Panc1 (cell line): ENCODE data around the gene SPPL2C. TPM values are rescaled to one million over a fixed set of nuclear protein-coding genes. Genes with fewer than 3 reads are reported as not detected.

ENCODE experiments used
- ATAC-seq: fragments of 200-7000 bp; cut with Tn5 transposase; 2 replicates; pipeline ENCODE4 v1.9.1; 2020; ENCODE audit warnings: mild to moderate bottlenecking, moderate library complexity
- BruUV-seq: library from RNA; stranded (reverse); fragments of 400-500 nt; replicated peaks from 2 replicates; lab custom pipeline; 2021; lab: Mats Ljungman, UMichigan
- CTCF ChIA-PET: fragments of 300-600 bp; sonication (Branson Sonifier 250); formaldehyde crosslinking; loops from one replicate; lab custom pipeline; 2022; ENCODE audit warnings: antibody characterized with exemption; lab: Charles Lee
- POLR2A ChIA-PET: fragments of 300-600 bp; sonication (Branson Sonifier 250); formaldehyde crosslinking; loops from one replicate; lab custom pipeline; 2022; ENCODE audit warnings: antibody characterized with exemption; lab: Charles Lee
- DNase-seq: peaks from one replicate; pipeline ENCODE4 v3.0.0-alpha.2; 2010; ENCODE audit warnings: low read depth, low spot score
- H3K27ac ChIP-seq: 2 replicates; pipeline ENCODE4 v1.5.1; 2011; ENCODE audit warnings: mild to moderate bottlenecking, low read length, inconsistent platforms
- H3K27me3 ChIP-seq: fragments of 200-500 bp; sonication (Bioruptor generic); 2 replicates; pipeline ENCODE4 v1.6.0; 2014; ENCODE audit warnings: low read length, inconsistent platforms; ENCODE audit not compliant: control insufficient read depth, insufficient read depth
- H3K36me3 ChIP-seq: fragments of 200-500 bp; sonication (Bioruptor generic); 2 replicates; pipeline ENCODE4 v1.5.1; 2014; ENCODE audit warnings: inconsistent platforms, mild to moderate bottlenecking, low read length, moderate library complexity; ENCODE audit not compliant: control insufficient read depth, insufficient read depth
- H3K4me1 ChIP-seq: 2 replicates; pipeline ENCODE4 v1.5.1; 2011; ENCODE audit warnings: inconsistent platforms, mild to moderate bottlenecking, low read length, moderate library complexity; ENCODE audit not compliant: control insufficient read depth, insufficient read depth
- H3K4me3 ChIP-seq, 2 experiments: 2 replicates each; pipeline ENCODE4 v1.5.1; 2011 to 2012; ENCODE audit warnings: low read depth in 2 of 2, low read length in 2 of 2, mild to moderate bottlenecking in 2 of 2, inconsistent platforms in 1 of 2, moderate library complexity in 1 of 2
- H3K9me3 ChIP-seq: fragments of 200-500 bp; sonication (Bioruptor generic); 2 replicates; pipeline ENCODE4 v1.5.1; 2014; ENCODE audit warnings: low read depth, mild to moderate bottlenecking, inconsistent platforms, low read length, moderate library complexity; ENCODE audit not compliant: control insufficient read depth, insufficient read depth
- CTCF ChIP-seq: fragments of 450-650 bp; IDR thresholded peaks from 2 replicates; pipeline ENCODE4 v1.5.1; 2017; ENCODE audit warnings: mild to moderate bottlenecking
- POLR2AphosphoS5 ChIP-seq: IDR thresholded peaks from 2 replicates; pipeline ENCODE4 v1.6.1; 2012; ENCODE audit warnings: mild to moderate bottlenecking, low read depth, low read length, moderate library complexity
- SIN3A ChIP-seq: IDR thresholded peaks from 2 replicates; pipeline ENCODE4 v1.6.1; 2012; ENCODE audit warnings: low read depth, mild to moderate bottlenecking, low read length, moderate library complexity, borderline replicate concordance; ENCODE audit not compliant: insufficient read depth
- TCF7L2 ChIP-seq: IDR thresholded peaks from 2 replicates; pipeline ENCODE4 v1.6.1; 2011; ENCODE audit warnings: mild to moderate bottlenecking, low read depth, low read length, inconsistent platforms
- in situ Hi-C: cut with HindIII; loops from 2 replicates; pipeline ENCODE4 v1.10.0; 2016; ENCODE audit warnings: low sequenced_read_pairs, low pct_unique_long_range_greater_than_20kb
- intact Hi-C: fragments of 100-400 bp; cut with micrococcal nuclease; formaldehyde crosslinking; loops from one replicate; pipeline ENCODE4 v1.10.0; 2022; ENCODE audit not compliant: unreplicated experiment
- total RNA-seq: library from RNA; stranded (reverse); gene quantifications from one replicate; pipeline ENCODE4 v1.2.1, GENCODE V29; 2021; ENCODE audit not compliant: unreplicated experiment
- TF ChIP-seq, protein P1 (sequence below), 2 experiments: IDR thresholded peaks; 2 replicates each; pipeline ENCODE4 v1.6.1; 2011 to 2012; ENCODE audit warnings: low read depth in 2 of 2, control low read depth in 1 of 2, low read length in 1 of 2, mild to moderate bottlenecking in 1 of 2, moderate library complexity in 1 of 2; ENCODE audit not compliant: insufficient read depth in 1 of 2

The SPPL2C gene
- total RNA-seq, 1 experiment from 2014 or later = not detected

DNA sequence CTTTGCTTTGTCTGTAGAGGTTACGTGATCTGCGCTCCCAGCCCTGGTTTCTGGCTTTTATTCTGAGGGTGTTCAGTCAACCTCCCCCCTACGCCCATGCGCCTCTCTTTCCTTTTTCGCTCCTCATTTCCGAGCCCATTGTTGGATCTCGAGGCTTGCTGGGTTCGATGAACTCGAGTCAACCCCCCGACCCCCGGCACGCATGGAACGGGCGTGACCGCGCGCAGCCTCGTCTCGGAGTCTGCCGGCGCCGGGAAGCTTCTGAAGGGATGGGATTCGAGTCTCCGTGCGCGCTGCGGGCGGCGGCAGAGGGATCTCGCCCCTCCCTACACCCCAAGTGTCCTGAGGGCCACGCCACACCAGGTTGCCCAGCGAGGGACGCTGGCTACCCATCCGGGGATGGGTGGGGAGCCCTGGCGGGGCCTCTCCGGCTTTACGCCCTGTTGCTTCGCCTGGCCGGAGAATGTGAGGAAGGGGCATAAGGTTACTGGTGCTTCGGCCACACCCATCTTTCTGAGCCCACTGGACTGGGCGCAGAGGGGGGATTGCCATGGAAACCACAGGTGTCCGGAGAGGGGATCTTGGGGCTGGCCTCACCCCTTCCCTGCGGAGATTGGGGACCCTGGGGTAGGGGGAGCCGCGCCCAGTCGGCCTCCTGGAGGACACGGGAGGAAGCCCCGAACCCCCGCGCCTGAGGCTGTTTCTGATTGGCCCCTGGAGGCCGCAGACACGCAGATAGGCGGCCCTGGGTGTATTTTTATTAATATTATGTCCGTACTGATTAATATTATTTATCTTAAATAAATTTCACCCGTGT is 51.5 kb downstream of the SPPL2C start:
- H3K36me3 ChIP-seq = no peaks in the 10 kb centered on the region; the same call in 1 of the 2 replicates
- ChIA-PET POLR2A (no interaction called here), CTCF (no interaction called here)
- no TSS peak for BruUV-seq
- TF ChIP-seq, protein P1, sequence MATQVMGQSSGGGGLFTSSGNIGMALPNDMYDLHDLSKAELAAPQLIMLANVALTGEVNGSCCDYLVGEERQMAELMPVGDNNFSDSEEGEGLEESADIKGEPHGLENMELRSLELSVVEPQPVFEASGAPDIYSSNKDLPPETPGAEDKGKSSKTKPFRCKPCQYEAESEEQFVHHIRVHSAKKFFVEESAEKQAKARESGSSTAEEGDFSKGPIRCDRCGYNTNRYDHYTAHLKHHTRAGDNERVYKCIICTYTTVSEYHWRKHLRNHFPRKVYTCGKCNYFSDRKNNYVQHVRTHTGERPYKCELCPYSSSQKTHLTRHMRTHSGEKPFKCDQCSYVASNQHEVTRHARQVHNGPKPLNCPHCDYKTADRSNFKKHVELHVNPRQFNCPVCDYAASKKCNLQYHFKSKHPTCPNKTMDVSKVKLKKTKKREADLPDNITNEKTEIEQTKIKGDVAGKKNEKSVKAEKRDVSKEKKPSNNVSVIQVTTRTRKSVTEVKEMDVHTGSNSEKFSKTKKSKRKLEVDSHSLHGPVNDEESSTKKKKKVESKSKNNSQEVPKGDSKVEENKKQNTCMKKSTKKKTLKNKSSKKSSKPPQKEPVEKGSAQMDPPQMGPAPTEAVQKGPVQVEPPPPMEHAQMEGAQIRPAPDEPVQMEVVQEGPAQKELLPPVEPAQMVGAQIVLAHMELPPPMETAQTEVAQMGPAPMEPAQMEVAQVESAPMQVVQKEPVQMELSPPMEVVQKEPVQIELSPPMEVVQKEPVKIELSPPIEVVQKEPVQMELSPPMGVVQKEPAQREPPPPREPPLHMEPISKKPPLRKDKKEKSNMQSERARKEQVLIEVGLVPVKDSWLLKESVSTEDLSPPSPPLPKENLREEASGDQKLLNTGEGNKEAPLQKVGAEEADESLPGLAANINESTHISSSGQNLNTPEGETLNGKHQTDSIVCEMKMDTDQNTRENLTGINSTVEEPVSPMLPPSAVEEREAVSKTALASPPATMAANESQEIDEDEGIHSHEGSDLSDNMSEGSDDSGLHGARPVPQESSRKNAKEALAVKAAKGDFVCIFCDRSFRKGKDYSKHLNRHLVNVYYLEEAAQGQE (IDR thresholded peaks at IDR 0.05; ENCODE audit: insufficient read depth in 1 of 2, low read depth in 2 of 2, low read length in 1 of 2) = no peak
- TF ChIP-seq SIN3A = no peak
- TF ChIP-seq CTCF = no peak
- TF ChIP-seq TCF7L2 = no peak
- no peak for TF ChIP-seq POLR2AphosphoS5
- in situ Hi-C loops = no loop called here
- no peak for ATAC-seq
- intact Hi-C loops = no loop called here
- H3K4me1 ChIP-seq = no peaks in the 10 kb centered on the region
- H3K9me3 ChIP-seq = no peaks in the 10 kb centered on the region
- H3K4me3 ChIP-seq = peak overlapping the region; percentile 55 to 59
- H3K27ac ChIP-seq = no peak overlapping the region
- H3K27me3 ChIP-seq = no peaks in the 10 kb centered on the region
- DNase-seq = no peak

Other genes with a start within 250 kb of the SPPL2C start
- gene CRHR1, start 60.6 kb upstream of the SPPL2C start, total RNA-seq = 0.15 TPM
- gene MAPT, start 49.7 kb downstream of the SPPL2C start, total RNA-seq = 0.59 TPM
- gene STH, start 154.4 kb downstream of the SPPL2C start, total RNA-seq = not detected